PC-3 (cell line): ENCODE measurements around the gene VPS37C. TPM values are rescaled to one million over a fixed set of nuclear protein-coding genes. Genes with fewer than 3 reads are reported as not detected.

Experiments used
- ATAC-seq: fragments of 200-7000 bp; cut with Tn5 transposase; 2 replicates; pipeline ENCODE4 v1.9.1; 2020; ENCODE audit warnings: mild to moderate bottlenecking, moderate library complexity
- BruUV-seq: library from RNA; stranded (reverse); fragments of 400-500 nt; replicated peaks from 2 replicates; lab custom pipeline; 2021; lab: Mats Ljungman, UMichigan
- CTCF ChIA-PET: fragments of 300-600 bp; sonication (Branson Sonifier 250); formaldehyde crosslinking; loops from one replicate; lab custom pipeline; 2022; ENCODE audit warnings: antibody characterized with exemption; lab: Charles Lee
- POLR2A ChIA-PET: fragments of 300-600 bp; sonication (Branson Sonifier 250); formaldehyde crosslinking; loops from one replicate; lab custom pipeline; 2022; ENCODE audit warnings: antibody characterized with exemption; ENCODE audit not compliant: unreplicated experiment; lab: Charles Lee
- DNase-seq: peaks from one replicate; pipeline ENCODE4 v3.0.0-alpha.2; 2015
- H2AFZ ChIP-seq: fragments of 300-600 bp; sonication (generic); 2 replicates; pipeline ENCODE4 v1.6.0; 2016; ENCODE audit warnings: antibody characterized with exemption, low read length
- H3F3A ChIP-seq: fragments of 300-600 bp; sonication (generic); one replicate; pipeline ENCODE4 v1.6.0; 2017; ENCODE audit warnings: antibody characterized with exemption, low read length, control low read depth, mild to moderate bottlenecking; ENCODE audit not compliant: unreplicated experiment
- H3K27ac ChIP-seq: fragments of 300-600 bp; sonication (generic); 2 replicates; pipeline ENCODE4 v1.5.1; 2016; ENCODE audit warnings: mild to moderate bottlenecking, low read length
- H3K27me3 ChIP-seq: fragments of 300-600 bp; sonication (generic); 2 replicates; pipeline ENCODE4 v1.6.1; 2016; ENCODE audit warnings: low read length, mixed read lengths
- H3K36me3 ChIP-seq: fragments of 300-600 bp; sonication (generic); 2 replicates; pipeline ENCODE4 v1.6.1; 2016; ENCODE audit warnings: low read depth, mixed run types, low read length, mixed read lengths
- H3K4me1 ChIP-seq: fragments of 300-600 bp; sonication (generic); 2 replicates; pipeline ENCODE4 v1.5.1; 2016; ENCODE audit warnings: low read length; ENCODE audit not compliant: insufficient read depth
- H3K4me2 ChIP-seq: fragments of 300-600 bp; sonication (generic); 2 replicates; pipeline ENCODE4 v1.6.0; 2016; ENCODE audit warnings: low read length
- H3K4me3 ChIP-seq: fragments of 300-600 bp; sonication (generic); 2 replicates; pipeline ENCODE4 v1.5.1; 2016; ENCODE audit warnings: mild to moderate bottlenecking, low read length, mixed read lengths
- H3K79me2 ChIP-seq: fragments of 300-600 bp; sonication (generic); 2 replicates; pipeline ENCODE4 v1.6.1; 2017; ENCODE audit warnings: low read length, mixed read lengths
- H3K9ac ChIP-seq: fragments of 300-600 bp; sonication (generic); 2 replicates; pipeline ENCODE4 v1.6.0; 2016; ENCODE audit warnings: mild to moderate bottlenecking, low read length
- H3K9me2 ChIP-seq: fragments of 300-600 bp; sonication (generic); replicated peaks from 2 replicates; pipeline ENCODE4 v1.6.1; 2016; ENCODE audit warnings: mixed run types, low read length, mixed read lengths
- H3K9me3 ChIP-seq: fragments of 300-600 bp; sonication (generic); 2 replicates; pipeline ENCODE4 v1.6.1; 2016; ENCODE audit warnings: low read length, mixed read lengths
- H4K20me1 ChIP-seq: fragments of 300-600 bp; sonication (generic); 2 replicates; pipeline ENCODE4 v1.6.1; 2016; ENCODE audit warnings: low read length, mixed read lengths
- CTCF ChIP-seq: fragments of 300-600 bp; sonication (generic); conservative IDR thresholded peaks from 2 replicates; pipeline ENCODE4 v1.5.1; 2017; ENCODE audit warnings: antibody characterized with exemption, low read depth, mild to moderate bottlenecking, low read length
- EZH2 ChIP-seq: fragments of 300-600 bp; sonication (generic); IDR thresholded peaks from one replicate; pipeline ENCODE4 v1.6.1; 2017; ENCODE audit warnings: antibody characterized with exemption, mild to moderate bottlenecking, low read length; ENCODE audit not compliant: unreplicated experiment
- EZH2phosphoT487 ChIP-seq: fragments of 300-600 bp; sonication (generic); IDR thresholded peaks from 2 replicates; pipeline ENCODE4 v1.6.1; 2018; ENCODE audit warnings: mild to moderate bottlenecking, antibody characterized with exemption, low read length, borderline replicate concordance
- intact Hi-C: fragments of 100-400 bp; cut with micrococcal nuclease; formaldehyde crosslinking; loops from 2 replicates; pipeline ENCODE4 v1.9.0; 2023
- total RNA-seq: library from RNA; depleted of rRNA; stranded (reverse); fragments of >200 nt; gene quantifications from 2 replicates; pipeline ENCODE4 v1.2.3, GENCODE V29; 2014

Gene VPS37C
- total RNA-seq, 1 experiment from 2014 or later = 28.9 TPM

GRCh38 chr11:61107888-61108287, 53.3 kb downstream of the VPS37C start:
- no peak overlapping the region for H2AFZ ChIP-seq
- CTCF ChIA-PET = no interaction called here
- H3K4me3 ChIP-seq = no peak overlapping the region
- intact Hi-C loops = no loop called here
- no TSS peak for BruUV-seq
- no peaks in the 10 kb centered on the region for H3K36me3 ChIP-seq
- no peaks in the 10 kb centered on the region for H3K27me3 ChIP-seq
- no peak overlapping the region for H3K4me2 ChIP-seq
- H3K4me1 ChIP-seq = no peaks in the 10 kb centered on the region
- no peak overlapping the region for H3K27ac ChIP-seq
- H3K9me2 ChIP-seq = no peaks in the 10 kb centered on the region
- no peak overlapping the region for H3K9ac ChIP-seq
- no peak for ATAC-seq
- DNase-seq = no peak
- H3F3A ChIP-seq = no peaks in the 10 kb centered on the region
- POLR2A ChIA-PET = no interaction called here
- H4K20me1 ChIP-seq = no peaks in the 10 kb centered on the region
- no peak for TF ChIP-seq CTCF
- no peak for TF ChIP-seq EZH2
- TF ChIP-seq EZH2phosphoT487 = no peak
- H3K79me2 ChIP-seq = no peaks in the 10 kb centered on the region
- no peaks in the 10 kb centered on the region for H3K9me3 ChIP-seq

GRCh38 chr11:61106894-61107470, 54.2 kb downstream of the VPS37C start:
- POLR2A ChIA-PET = no interaction called here
- no peak overlapping the region for H3K4me3 ChIP-seq
- H3K4me2 ChIP-seq = no peak overlapping the region
- DNase-seq = no peak
- H3K36me3 ChIP-seq = no peaks in the 10 kb centered on the region
- no peaks in the 10 kb centered on the region for H3K9me2 ChIP-seq
- H2AFZ ChIP-seq = no peak overlapping the region
- no peak overlapping the region for H3K9ac ChIP-seq
- CTCF ChIA-PET = no interaction called here
- no peaks in the 10 kb centered on the region for H3K4me1 ChIP-seq
- intact Hi-C loops = no loop called here
- TF ChIP-seq EZH2phosphoT487 (no peak), EZH2 (no peak), CTCF (no peak)
- no peaks in the 10 kb centered on the region for H3K79me2 ChIP-seq
- no peaks in the 10 kb centered on the region for H4K20me1 ChIP-seq
- H3K27ac ChIP-seq = no peak overlapping the region
- no peaks in the 10 kb centered on the region for H3K9me3 ChIP-seq
- no peaks in the 10 kb centered on the region for H3K27me3 ChIP-seq
- no peak for ATAC-seq
- no peaks in the 10 kb centered on the region for H3F3A ChIP-seq
- BruUV-seq = no TSS peak

GRCh38 chr11:61106296-61106695, 54.9 kb downstream of the VPS37C start:
- Histone ChIP-seq H3K9ac (no peak overlapping the region), H2AFZ (no peak overlapping the region), H3K4me1 (no peaks in the 10 kb centered on the region), H4K20me1 (no peaks in the 10 kb centered on the region), H3K36me3 (no peaks in the 10 kb centered on the region), H3K79me2 (no peaks in the 10 kb centered on the region), H3K27ac (no peak overlapping the region), H3F3A (no peaks in the 10 kb centered on the region), H3K4me3 (no peak overlapping the region), H3K4me2 (no peak overlapping the region), H3K9me2 (no peaks in the 10 kb centered on the region), H3K27me3 (no peaks in the 10 kb centered on the region), H3K9me3 (no peaks in the 10 kb centered on the region)
- POLR2A ChIA-PET = no interaction called here
- CTCF ChIA-PET = no interaction called here
- intact Hi-C loops = no loop called here
- ATAC-seq = no peak
- TF ChIP-seq EZH2 (no peak), EZH2phosphoT487 (no peak), CTCF (no peak)
- no peak for DNase-seq
- no TSS peak for BruUV-seq
